ENCODE data around the gene COCH.

The COCH gene

DNA sequence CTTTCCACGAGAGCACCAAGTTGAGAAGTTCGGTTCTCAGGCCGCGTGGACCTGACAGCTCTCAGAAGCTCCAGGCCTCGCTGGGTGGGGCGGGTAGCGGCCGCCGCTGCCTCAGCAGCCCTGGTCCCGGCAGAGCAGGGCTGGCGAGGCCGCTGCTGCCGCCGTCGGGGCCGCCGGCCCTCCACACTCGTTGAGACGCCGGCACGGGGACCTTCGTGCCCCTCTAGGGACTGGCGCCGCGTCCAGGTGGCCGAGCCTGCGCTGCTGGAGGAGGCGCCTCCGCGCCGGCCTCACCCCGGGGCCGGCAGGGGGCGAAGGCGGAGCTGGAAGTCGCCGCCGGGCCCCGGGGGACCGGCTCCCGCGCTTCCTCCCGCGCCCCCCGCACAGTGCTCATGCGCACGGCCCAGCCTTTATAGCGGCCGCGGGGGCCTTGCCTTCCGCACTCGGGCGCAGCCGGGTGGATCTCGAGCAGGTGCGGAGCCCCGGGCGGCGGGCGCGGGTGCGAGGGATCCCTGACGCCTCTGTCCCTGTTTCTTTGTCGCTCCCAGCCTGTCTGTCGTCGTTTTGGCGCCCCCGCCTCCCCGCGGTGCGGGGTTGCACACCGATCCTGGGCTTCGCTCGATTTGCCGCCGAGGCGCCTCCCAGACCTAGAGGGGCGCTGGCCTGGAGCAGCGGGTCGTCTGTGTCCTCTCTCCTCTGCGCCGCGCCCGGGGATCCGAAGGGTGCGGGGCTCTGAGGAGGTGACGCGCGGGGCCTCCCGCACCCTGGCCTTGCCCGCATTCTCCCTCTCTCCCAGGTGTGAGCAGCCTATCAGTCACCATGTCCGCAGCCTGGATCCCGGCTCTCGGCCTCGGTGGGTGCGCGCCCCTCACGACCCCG is at the start of gene COCH:
Gene COCH, plus strand, starts transcription at position 440 of the 879 bp plus-strand sequence. Its CDS starts 380 bp downstream, at position 820.
- DNase-seq (ENCODE audit: low spot score) = no peak
- H3K27ac ChIP-seq = no peak within 1 kb of the TSS
- CTCF ChIA-PET = interaction anchor here (0.6 to 0.9 kb wide), 3 partner anchors 21 to 486 kb away, joined by 3 to 4 read pairs (median 3); no protein-coding TSS in a partner anchor
- no peak for TF ChIP-seq CTCF (conservative IDR thresholded peaks at IDR 0.05; ENCODE audit: low read depth)
- POLR2A ChIA-PET (ENCODE audit: low non-redundant PET) = no interaction called here

DNA sequence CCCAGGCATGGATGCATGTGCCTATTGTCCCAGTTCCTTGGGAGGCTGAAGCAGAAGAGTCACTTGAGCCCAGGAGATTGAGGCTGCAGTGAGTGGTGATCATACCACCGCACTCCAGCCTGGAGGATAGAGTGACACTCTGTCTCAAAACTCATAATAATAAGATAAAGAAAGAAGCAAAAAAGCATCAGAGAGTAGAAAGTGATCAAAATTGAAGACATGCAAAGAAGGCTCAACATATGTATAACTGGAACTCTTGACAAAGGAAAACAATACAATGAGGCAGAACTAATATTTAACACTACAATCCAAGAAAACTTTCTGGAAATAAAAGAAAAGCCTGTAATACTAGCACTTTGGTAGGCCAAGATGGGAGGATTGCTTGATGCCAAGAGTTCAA is 48.3 kb upstream of the COCH start:
- DNase-seq (ENCODE audit: low spot score) = no peak
- H3K27ac ChIP-seq = no peak overlapping the region
- ChIA-PET CTCF (no interaction called here), POLR2A (ENCODE audit: low non-redundant PET) (no interaction called here)
- no peak for TF ChIP-seq CTCF (conservative IDR thresholded peaks at IDR 0.05; ENCODE audit: low read depth)

DNA sequence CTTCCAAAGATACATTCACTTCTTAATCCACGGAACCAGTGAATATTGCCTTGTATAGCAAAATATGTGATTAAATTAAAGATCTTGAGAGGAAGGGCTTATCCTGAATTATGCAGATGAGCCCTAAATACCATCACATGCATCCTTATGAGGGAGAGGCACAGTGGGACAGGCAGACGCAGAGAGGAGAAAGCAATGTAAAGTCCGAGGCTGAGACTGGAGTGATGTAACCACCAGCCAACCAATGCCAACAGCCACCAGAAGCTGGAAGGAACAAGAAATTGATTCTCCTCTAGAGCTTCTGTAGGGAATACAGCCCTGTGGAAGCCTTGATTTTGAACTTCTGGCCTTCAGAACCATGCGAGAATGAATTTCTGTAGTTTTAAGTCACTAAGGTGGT is 44.5 kb upstream of the COCH start:
- H3K27ac ChIP-seq = no peak overlapping the region
- DNase-seq (ENCODE audit: low spot score) = no peak
- no peak for TF ChIP-seq CTCF (conservative IDR thresholded peaks at IDR 0.05; ENCODE audit: low read depth)
- ChIA-PET CTCF (interaction anchor here (0.8 kb wide), 1 partner anchor 75 kb away, joined by 4 read pairs; no protein-coding TSS in a partner anchor), POLR2A (ENCODE audit: low non-redundant PET) (no interaction called here)

- no peak for DNase-seq (ENCODE audit: low spot score)
- TF ChIP-seq CTCF (conservative IDR thresholded peaks at IDR 0.05; ENCODE audit: low read depth) = no peak
- no peak overlapping the region for H3K27ac ChIP-seq
- ChIA-PET CTCF (no interaction called here), POLR2A (ENCODE audit: low non-redundant PET) (no interaction called here)
These were observed 40.0 kb upstream of the COCH start for GRCh38 chr14:30834353-30834752.

- ChIA-PET POLR2A (ENCODE audit: low non-redundant PET) (no interaction called here), CTCF (interaction anchor here (0.5 kb wide), 1 partner anchor 9 kb away, joined by 3 read pairs; no protein-coding TSS in a partner anchor)
- DNase-seq (ENCODE audit: low spot score) = no peak
- TF ChIP-seq CTCF (conservative IDR thresholded peaks at IDR 0.05; ENCODE audit: low read depth) = no peak
- no peak overlapping the region for H3K27ac ChIP-seq
These were observed 36.0 kb upstream of the COCH start for GRCh38 chr14:30838351-30838750.

DNA sequence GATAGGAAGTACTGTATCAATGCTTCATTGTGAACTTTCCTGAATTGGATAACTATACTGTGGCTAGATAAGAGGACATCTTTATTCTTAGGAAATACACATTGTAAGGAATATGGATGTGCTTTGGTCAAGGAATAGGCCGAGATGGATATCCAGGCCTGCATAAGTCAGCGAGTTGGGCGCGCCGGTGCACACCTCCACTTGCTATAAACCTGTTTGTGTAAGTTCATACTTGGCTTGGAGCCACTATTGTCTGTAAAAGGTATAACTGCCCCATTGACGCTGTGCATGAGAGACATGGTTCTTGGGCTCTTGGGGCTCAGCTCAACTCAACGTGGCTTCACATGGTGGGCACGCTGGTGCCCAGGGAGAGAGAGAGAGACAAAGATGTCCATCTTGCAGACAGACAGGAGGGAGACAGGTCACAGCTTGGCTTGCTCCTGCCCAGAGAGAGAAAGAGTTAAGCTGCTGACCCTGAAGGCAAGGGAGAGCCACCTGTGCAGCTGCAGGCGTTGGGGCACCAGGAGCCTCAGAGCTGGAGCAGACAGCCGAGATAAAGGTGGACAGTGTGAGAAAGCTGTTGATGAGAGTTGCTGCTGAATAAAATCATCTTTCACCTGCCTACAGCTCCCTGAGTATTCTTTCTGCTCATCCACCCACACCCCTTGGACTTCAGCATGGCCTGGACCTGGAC is 34.1 kb upstream of the COCH start:
- no peak for DNase-seq (ENCODE audit: low spot score)
- no peak overlapping the region for H3K27ac ChIP-seq
- POLR2A ChIA-PET (ENCODE audit: low non-redundant PET) = no interaction called here
- no peak for TF ChIP-seq CTCF (conservative IDR thresholded peaks at IDR 0.05; ENCODE audit: low read depth)
- CTCF ChIA-PET = no interaction called here
